Measurements from ENCODE around the gene MFRP.

Gene MFRP

DNA sequence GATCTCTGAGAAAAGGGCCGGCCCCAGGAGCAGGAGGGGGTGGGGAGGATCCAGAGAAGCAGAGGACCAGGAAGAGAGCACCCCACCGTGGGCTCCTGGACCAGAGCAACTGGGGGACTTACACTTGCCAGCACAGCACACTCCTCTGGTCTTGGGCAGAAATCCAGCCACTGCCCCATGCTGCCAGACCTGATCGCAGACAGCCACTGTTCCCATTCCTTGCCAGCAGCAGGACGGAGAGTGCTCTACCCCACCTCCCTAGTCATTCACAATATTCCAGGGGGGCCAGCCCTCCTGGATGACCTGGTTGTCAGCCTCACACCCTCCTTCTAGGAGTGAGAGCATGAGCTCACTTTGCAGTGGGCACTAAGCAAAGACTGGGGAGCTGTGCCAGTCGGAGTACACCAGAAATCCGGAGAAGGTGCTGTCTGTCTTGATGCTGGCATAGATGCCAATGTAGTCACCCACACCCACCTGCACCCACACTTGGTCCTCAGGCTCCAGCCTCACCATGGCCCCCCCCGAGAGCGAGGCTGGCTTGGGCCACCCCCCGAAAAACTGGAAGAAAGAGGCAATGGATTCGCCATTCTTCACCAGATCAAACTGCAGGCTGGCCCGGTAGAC is 7.4 kb downstream of the MFRP start:
- no peak for DNase-seq (ENCODE audit: low read depth in 2 of 2, low spot score in 1 of 2)

DNA sequence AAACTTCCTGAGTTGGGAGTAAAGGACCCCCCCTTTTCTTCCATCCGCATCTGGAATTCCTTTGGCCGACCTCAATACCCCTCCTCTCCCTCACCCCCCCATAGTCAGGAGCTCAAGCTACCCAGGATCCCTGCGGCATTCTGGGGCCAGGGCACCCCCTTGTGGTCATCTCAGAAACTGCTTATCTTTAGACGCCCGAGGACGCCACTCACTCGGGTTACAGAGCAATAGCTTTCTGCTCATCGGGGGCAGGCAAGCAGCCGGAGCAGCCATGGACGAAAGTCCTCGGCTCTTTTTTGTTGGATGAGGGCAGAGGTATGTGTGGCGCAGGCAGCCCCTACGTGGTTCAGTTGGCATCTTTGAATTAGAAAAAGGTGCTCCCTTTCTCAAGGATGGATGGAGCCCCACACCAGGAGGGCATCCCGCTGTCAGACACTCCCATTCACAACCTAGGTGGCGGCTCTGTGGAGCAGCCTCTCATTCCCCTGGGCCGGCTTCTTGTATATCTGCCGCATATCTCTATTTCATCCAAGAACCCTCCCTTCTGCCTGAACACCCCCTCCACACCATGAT is 8.1 kb downstream of the MFRP start:
- peak in 1 of 2 donors; percentile 39 for DNase-seq (ENCODE audit: low read depth in 2 of 2, low spot score in 1 of 2)

DNA sequence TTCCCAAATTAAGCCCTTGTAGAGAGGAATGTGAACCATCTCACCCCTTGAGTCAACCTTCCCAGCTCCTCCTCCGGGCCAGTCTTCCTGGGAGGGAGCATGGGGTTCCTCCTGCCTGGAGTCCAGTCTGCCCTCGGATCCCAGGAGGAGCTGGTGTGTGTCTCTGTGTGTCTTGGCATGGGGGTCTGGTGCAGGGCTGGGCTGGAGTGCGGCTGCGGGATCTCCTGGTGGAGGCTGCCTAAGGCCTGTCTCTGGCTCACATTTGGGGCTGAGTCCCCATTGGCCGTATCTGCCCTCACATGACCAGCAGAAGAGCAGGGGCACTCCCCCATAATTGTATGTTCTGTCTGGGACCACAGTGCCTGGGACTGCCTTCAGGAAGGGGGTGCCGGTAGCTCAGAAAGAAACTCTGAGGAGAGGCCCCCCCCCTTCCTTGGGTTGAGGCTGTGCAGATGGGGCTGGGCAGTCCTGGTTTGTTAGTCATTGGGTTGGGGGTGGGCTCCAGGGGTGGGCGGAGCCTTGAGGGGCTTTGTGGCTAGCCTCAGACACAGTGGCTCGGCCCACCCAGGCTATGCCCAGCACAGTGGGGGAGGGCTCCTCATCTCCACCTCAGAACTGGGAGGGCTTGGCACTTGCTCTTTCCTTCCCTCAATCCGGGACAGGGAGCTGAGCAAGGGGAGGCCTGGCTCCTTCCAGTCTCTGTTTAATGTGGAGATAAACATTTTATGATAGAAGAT is 8.8 kb downstream of the MFRP start:
- DNase-seq (ENCODE audit: low read depth in 2 of 2, low spot score in 1 of 2) = no peak

DNA sequence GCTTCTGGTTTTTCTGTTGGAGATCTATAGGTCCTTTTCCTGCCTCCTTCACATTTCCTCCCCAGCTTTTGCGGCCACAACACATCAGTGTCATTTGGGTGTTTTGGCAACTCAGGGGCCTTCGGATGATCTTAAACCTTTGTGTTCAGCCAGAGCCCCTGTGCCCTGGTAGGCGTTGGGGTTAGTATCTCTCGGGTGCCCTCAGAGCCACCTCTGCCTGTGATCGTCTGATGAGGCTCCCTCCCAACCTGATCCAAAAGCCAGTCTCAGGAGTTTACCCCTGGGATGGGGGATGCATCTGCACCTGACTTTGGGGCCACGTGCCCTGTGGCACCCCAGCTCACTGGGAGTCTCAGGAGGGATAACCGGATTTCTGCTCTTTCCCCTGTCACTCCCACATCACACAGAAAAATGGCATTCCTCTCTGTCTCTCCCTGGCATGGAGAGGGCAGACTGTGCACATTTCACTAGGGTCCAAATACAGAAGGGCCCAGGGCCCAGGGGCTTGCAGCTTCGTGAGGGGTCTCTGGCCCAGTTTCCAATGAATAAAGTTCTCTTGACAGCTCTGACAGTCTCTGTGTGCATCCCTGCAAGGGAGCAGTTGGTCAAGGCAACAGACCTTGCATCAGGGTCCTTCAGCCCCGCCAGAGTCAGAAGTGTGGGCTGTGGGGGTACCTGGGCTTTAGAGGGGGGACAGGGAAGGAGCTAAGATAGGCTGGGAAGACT is 9.6 kb downstream of the MFRP start:
- no peak for DNase-seq (ENCODE audit: low read depth in 2 of 2, low spot score in 1 of 2)

DNA sequence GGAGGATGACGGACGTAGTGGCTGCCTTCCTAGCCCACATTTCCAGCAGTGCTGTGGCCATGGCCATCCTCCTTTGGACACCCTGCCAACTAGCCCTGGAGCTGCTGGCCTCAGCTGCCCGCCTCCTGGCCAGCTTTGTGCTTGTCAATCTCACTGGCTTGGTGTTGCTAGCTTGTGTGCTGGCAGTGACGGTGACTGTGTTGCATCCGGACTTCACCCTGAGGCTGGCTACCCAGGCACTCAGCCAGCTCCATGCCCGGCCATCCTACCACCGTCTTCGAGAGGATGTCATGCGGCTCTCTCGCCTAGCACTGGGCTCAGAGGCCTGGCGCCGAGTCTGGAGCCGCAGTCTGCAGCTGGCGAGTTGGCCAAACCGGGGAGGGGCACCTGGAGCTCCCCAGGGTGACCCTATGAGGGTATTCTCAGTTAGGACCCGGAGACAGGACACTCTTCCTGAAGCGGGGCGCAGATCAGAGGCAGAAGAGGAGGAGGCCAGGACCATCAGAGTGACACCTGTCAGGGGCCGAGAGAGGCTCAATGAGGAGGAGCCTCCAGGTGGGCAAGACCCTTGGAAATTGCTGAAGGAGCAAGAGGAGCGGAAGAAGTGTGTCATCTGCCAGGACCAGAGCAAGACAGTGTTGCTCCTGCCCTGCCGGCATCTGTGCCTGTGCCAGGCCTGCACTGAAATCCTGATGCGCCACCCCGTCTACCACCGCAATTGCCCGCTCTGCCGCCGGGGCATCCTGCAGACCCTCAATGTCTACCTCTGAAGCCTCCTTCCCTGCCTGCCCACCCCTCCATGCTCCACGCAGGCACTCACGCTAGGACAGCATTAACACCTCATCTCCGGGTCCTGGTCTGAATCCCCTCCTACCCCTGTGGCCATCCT is 10.6 kb downstream of the MFRP start:
- no peak for DNase-seq (ENCODE audit: low read depth in 2 of 2, low spot score in 1 of 2)

DNA sequence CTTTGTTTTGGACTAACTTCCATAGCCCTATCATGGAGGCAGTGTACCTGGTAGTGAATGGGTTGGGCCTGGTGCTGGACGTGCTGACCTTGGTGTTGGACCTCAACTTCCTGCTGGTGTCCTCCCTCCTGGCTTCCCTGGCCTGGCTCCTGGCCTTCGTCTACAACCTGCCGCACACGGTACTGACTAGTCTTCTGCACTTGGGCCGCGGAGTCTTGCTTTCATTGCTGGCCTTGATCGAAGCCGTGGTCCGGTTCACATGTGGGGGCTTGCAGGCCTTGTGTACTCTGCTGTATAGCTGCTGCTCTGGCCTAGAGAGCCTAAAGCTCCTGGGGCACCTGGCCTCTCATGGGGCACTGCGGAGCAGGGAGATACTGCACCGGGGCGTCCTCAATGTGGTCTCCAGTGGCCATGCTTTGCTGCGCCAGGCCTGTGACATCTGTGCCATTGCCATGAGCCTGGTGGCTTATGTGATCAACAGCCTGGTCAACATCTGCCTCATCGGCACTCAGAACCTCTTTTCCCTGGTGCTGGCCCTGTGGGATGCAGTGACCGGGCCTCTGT is 11.3 kb downstream of the MFRP start:
- DNase-seq (ENCODE audit: low read depth in 2 of 2, low spot score in 1 of 2) = no peak

DNA sequence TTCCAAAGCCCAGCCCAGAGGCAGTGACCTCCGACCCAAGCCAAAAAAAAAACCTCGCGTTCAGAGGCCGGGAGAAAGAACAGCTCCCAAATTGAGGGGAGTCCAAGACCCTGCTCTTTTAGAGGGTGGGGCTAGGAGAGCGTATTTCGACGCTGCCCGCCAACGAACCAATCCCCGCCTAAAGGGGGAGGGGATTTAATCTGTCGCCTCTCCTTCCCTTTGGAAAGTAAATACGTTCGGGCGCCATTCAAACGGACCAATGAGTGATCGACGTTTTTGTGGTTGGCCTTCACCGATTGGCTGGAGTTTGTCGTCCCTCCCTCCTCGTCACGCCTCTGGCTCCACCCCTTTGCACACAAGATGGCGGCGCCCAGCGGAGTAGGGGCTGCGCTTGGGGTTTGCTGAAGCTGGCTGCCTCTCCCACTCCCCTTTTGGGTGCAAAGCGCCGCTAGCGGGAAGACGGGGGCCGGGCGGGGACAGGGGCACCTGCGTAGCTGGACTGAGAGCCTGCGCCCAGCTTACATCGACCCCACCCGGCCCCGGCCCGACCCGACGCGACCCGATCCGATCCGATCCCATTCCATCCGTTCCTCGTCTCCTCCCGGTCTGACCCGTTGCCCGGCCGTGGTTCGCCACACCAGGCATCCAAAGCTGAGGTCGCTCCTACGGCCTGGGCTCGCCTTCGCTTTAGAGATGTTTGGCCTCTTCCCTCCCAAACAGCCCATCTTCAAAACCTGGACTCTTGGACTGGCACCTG is 12.2 kb downstream of the MFRP start, which contains the start of gene RNF26:
TSS of gene RNF26 (plus strand) at position 354 of the 757 bp plus-strand sequence. CDS start 596 bp downstream, outside the sequence.
- DNase-seq (ENCODE audit: low read depth in 2 of 2, low spot score in 1 of 2) = peak; percentile 89 to 92

DNA sequence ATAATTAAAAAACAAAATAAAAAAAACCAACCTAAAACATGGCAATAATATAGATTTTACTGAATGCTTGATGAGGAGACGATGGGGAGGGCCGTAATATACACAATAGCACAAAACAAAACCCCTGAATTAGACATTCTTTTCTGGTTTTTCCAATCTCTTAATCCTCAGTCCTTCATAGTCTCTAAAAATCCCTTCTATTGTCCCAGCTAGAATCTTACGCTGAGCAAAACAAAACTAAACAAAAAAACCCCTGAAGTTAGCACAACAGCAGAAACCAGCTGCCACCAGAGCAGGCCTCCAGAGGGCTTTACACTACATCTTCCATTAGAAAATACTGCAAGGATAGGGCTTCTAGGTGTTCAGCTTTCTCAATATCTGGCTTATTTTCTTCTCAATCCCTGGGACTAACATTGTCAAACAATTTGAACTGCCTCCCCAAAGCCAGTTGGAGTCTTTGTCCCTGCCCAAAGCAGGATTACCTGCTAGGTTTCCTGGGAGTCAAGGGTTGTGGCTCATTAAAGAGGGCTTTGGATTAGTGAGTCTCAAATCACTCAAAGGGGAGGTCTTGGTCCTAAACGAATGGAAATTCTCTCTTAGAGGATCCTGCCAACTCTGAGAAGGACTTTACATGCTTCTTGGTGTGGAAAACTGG is 14.3 kb downstream of the MFRP start:
- no peak for DNase-seq (ENCODE audit: low read depth in 2 of 2, low spot score in 1 of 2)

DNA sequence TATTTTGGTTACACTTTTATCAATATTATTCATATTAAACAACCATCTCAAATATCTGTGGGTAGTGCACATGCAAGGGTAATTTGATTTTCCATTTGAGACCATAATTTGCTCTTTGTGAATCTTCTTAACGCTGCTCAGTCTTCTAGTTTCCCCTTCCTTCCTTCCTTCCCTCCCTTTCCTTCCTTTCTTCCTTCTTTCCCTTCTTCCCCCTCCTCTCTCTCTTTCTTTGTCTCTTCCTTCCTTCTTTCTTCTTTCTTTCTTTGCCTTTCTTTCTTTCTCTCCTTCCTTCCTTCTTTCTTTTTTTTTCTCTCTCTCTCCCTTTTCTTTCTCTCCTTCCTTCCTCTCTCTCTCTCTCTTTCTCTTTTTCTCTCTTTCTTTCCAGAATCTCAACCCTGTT is 16.3 kb downstream of the MFRP start:
- no peak for DNase-seq (ENCODE audit: low read depth in 2 of 2, low spot score in 1 of 2)

DNA sequence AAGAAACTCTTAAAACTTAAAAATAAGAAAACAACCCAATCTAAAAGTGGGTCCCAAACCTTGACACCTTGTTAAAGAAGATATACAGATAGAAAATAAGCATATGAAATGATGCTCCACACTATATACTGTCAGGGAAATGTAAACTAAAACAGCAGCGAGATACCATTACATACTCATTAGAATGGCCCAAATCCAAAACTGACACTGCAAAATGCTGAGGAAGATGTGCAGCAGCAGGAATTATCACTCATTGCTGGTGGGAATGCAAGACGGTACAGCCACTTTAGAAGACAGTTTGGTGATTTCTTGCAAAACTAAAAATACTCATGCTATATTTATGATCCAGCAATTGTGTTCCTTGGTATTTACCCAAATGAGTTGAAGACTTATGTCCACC is 17.2 kb downstream of the MFRP start:
- no peak for DNase-seq (ENCODE audit: low read depth in 2 of 2, low spot score in 1 of 2)

DNA sequence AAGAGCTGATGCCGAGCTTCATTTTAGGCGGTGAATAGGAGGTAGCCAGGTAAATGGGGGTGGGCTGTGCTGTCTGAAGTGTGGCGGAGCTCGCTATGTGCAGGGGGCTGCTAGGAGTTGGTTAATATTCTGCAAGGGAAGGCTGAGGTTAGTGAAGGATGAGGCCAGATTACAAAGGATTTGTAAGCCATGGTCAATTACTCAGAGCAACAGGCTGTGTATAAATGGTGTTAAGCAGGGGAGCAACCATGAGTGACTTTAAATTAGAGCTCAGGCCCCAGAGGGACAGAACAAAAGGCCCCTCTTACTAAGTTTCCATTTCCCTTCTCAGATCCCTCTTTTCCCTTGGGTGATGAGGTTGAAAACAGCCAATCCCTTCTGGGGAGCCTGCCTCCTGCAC is 22.3 kb downstream of the MFRP start:
- no peak for DNase-seq (ENCODE audit: low read depth in 2 of 2, low spot score in 1 of 2)

DNA sequence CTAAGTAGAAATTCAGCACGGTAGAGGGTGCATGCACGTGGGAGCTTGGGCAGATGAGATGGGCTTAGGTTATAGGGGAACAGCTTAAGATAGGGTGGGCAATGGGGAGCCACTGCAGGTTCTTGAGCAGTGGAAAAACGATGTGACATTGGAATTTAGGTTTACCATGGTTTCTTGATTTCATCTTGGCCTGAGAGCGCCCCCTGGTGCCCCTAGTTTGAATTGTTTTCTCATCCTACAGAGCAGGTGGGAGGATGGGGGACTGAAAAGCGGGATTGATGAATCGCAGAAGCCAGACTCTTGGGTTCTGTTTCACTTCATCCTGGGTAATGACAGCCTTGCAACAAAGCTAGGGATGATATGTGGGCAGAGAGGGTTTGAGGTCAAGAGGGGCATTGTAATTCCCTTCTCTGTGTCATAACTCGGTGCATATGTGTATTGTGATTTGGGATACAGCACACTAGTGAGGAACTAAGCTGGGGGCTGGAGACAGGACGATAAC is 22.9 kb downstream of the MFRP start:
- peak; percentile 49 to 78 for DNase-seq (ENCODE audit: low read depth in 2 of 2, low spot score in 1 of 2)

DNA sequence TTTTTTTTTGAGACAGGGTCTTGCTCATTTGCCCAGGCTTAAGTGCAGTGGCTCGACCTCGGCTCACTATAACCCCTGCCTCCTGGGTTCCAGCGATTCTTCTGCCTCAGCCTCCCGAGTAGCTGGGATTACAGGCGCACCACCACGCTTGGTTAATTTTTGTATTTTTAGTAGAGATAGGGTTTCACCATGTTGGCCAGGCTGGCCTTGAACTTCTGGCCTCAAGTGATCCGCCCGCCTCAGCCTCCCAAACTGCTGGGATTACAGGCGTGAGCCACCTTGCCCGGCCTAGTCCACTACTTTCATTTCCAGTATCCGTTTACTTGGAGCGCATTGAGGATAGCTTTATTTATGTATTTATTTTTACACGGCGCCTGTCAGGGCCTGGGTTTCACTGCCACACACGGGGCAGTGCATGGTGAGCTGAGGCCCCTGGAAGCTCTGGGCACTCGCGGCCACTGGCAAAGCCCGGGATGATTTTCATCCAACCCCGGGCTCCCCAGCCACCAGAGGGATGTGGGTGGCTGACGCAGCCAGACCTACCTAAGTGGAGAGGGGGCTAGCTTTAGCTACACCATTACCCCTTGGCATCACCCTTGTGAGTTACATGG is 23.5 kb downstream of the MFRP start:
- no peak for DNase-seq (ENCODE audit: low read depth in 2 of 2, low spot score in 1 of 2)

DNA sequence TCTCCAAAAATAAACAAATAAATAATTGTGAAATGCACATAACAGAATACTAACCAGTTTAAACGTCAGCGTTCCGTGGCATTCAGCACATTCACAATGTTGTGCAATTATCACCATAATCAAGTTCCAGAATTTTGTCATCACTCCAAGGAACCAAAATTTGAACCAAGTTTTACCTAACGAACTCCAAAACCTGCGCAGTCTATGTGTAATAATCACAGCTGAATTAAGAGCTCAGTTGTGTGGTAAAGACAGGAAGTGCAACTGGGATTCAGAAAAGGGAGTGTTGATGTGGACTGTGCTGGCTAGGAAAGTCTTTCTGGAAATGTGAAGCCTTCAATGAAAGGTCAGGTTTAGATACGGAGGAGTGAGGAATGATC is 24.2 kb downstream of the MFRP start:
- no peak for DNase-seq (ENCODE audit: low read depth in 2 of 2, low spot score in 1 of 2)

DNA sequence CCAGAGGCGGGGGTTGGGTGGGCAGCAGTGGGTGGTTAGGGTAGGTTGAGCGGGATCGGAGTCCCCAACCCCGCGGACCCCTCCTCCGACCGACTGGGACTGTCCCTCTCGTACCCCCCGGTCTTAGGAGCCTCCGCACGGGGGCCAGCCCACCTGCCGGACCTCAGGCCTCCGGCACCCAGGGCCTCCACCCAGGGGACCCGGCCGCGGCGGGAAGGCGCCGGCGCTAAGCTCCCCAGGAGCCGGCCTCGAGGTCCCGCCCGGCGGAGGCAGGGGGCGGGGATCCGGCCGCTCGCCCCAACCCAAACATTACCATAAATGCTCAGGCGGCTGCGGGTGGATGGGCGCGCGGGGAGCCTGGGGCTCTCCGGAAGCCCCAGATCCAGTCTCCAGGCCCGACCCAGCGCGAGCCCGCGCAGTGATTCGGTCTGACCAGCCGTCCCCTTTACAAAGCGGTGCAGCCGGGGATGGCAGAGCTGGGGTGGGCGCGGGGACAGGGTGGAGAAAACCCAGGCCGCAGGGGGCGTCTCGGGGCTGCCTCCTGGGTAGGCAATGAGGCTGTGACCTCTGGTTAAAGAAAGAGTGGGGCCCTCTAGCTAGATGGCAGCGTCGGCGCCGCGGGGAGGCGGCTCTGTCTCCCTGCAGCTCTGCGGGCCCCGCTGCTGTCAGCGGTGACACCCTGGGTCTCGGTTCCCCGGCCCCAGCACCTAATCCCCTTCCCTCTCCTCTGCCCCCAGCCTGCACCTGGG is 25.6 kb downstream of the MFRP start:
- no peak for DNase-seq (ENCODE audit: low read depth in 2 of 2, low spot score in 1 of 2)

DNA sequence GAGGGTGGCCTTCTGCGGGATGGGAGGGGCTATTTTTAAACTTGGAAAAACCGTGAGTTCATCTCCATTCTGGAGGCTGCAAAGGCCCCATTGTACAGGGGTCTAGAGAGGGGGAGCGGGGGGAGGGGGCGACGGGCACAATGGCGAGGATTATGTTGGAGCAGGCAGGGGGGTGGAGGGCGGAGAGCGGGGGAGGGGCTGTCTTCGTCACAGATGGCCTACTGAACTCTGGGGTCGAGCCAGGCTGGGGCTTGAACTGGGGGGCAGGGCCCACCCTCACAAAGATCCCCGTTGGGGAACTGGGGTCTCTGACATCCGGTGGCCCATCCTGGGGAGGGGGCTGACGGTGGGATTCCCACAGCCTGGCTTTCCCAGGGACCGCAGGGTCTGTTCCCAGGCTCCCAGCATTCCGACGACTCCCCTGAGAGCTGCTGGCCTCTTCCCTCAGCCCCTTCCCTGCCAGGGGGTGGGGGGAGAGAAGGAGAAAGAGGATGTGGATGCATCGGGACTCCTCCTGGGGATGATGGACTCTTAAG is 26.2 kb downstream of the MFRP start:
- DNase-seq (ENCODE audit: low read depth in 2 of 2, low spot score in 1 of 2) = no peak

DNA sequence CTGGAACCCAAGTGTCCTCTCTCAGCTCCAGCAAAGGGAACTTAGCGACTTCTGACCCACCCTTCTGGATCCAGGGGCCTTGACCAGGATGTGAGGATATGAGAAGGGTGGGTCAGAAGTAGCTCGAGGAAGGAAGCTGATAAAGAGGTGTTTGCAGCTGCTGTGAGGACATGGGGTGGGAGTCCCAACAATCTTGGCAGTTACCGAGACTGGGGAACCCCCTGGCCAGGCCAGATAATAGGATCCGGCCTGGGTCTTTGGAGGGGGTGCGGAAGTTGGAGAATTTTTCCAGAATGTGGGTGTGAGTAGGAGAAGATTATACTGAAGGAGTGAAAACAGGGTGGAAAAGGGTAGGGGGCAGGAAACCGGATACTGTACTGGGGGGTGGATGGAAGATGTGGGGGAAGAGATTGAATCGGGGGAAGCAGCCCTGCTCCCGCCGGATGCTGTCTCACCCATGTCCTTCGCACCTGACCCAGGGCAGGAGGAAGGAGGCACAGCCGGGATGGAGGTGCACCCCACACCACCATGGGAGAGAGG is 26.7 kb downstream of the MFRP start:
- DNase-seq (ENCODE audit: low read depth in 2 of 2, low spot score in 1 of 2) = no peak
